HepG2 (cell line): ENCODE results near the gene AFF4. TPM values are rescaled to one million over a fixed set of nuclear protein-coding genes. Genes with fewer than 3 reads are reported as not detected.

Experiments
- ATF1 ChIP-seq: IDR thresholded peaks from 2 replicates; pipeline ENCODE4 v1.6.1; 2016; ENCODE audit warnings: mild to moderate bottlenecking, control low read depth
- ELF4 ChIP-seq: sonication (generic); formaldehyde crosslinking; IDR thresholded peaks from 2 replicates; pipeline ENCODE4 v1.5.0; 2020; ENCODE audit warnings: missing genetic modification reagents, mild to moderate bottlenecking, moderate library complexity, borderline replicate concordance
- GMEB1 ChIP-seq: sonication (generic); formaldehyde crosslinking; IDR thresholded peaks from 2 replicates; pipeline ENCODE4 v1.5.1; 2020; ENCODE audit warnings: missing genetic modification reagents, mild to moderate bottlenecking, borderline replicate concordance
- JUND ChIP-seq: sonication (generic); formaldehyde crosslinking; IDR thresholded peaks from 2 replicates; pipeline ENCODE4 v1.8.0; 2022; ENCODE audit warnings: mild to moderate bottlenecking, missing genetic modification reagents
- KMT2A ChIP-seq: sonication (generic); formaldehyde crosslinking; IDR thresholded peaks from 2 replicates; pipeline ENCODE4 v1.4.0; 2020; ENCODE audit warnings: missing genetic modification reagents
- LCORL ChIP-seq, 2 experiments: fragments of 450-650 bp in 1 of 2; sonication (generic) in 1 of 2; formaldehyde crosslinking in 1 of 2; IDR thresholded peaks; 2 replicates each; pipeline versions ENCODE4 v1.5.0 to v1.6.1; 2017 to 2020; ENCODE audit warnings: antibody characterized with exemption in 1 of 2, missing genetic modification reagents in 1 of 2
- MAF1 ChIP-seq: sonication (generic); formaldehyde crosslinking; IDR thresholded peaks from 2 replicates; pipeline ENCODE4 v1.5.0; 2020; ENCODE audit warnings: missing genetic modification reagents, borderline replicate concordance
- NAIF1 ChIP-seq: sonication (generic); formaldehyde crosslinking; IDR thresholded peaks from 2 replicates; pipeline ENCODE4 v1.5.0; 2020; ENCODE audit warnings: mild to moderate bottlenecking, missing genetic modification reagents, borderline replicate concordance
- NFIC ChIP-seq: IDR thresholded peaks from 2 replicates; pipeline ENCODE4 v1.6.1; 2012; ENCODE audit warnings: mild to moderate bottlenecking, low read length, inconsistent platforms
- POLR2A ChIP-seq, 2 experiments: IDR thresholded peaks; 2 replicates each; pipeline ENCODE4 v1.6.1; 2011; ENCODE audit warnings: low read depth in 2 of 2, low read length in 2 of 2, mild to moderate bottlenecking in 1 of 2, moderate library complexity in 1 of 2; ENCODE audit not compliant: insufficient read depth in 1 of 2
- SALL1 ChIP-seq: sonication (generic); formaldehyde crosslinking; IDR thresholded peaks from 2 replicates; pipeline ENCODE4 v1.8.0; 2022; ENCODE audit warnings: mild to moderate bottlenecking, missing genetic modification reagents
- SKIL ChIP-seq: sonication (generic); formaldehyde crosslinking; IDR thresholded peaks from 2 replicates; pipeline ENCODE4 v1.8.0; 2022; ENCODE audit warnings: missing genetic modification reagents, mild to moderate bottlenecking, moderate library complexity, borderline replicate concordance
- SP2 ChIP-seq: sonication (generic); formaldehyde crosslinking; IDR thresholded peaks from 2 replicates; pipeline ENCODE4 v1.5.1; 2020; ENCODE audit warnings: mild to moderate bottlenecking, missing genetic modification reagents
- TMF1 ChIP-seq: sonication (generic); formaldehyde crosslinking; IDR thresholded peaks from 2 replicates; pipeline ENCODE4 v1.8.1; 2022; ENCODE audit warnings: low read depth, missing genetic modification reagents
- U2AF1 ChIP-seq: fragments of 200-400 bp; formaldehyde crosslinking; optimal IDR thresholded peaks from 2 replicates; pipeline ENCODE3; 2017; ENCODE audit warnings: mild to moderate bottlenecking, low read depth, low read length
- ZNF501 ChIP-seq: sonication (generic); formaldehyde crosslinking; IDR thresholded peaks from 2 replicates; pipeline ENCODE4 v1.5.1; 2020; ENCODE audit warnings: mild to moderate bottlenecking, moderate library complexity, missing genetic modification reagents
- ZNF552 ChIP-seq: sonication (generic); formaldehyde crosslinking; IDR thresholded peaks from 2 replicates; pipeline ENCODE4 v1.9.0; 2022; ENCODE audit warnings: missing genetic modification reagents, mild to moderate bottlenecking, borderline replicate concordance
- ZNF567 ChIP-seq: sonication (generic); formaldehyde crosslinking; IDR thresholded peaks from 2 replicates; pipeline ENCODE4 v1.8.1; 2023; ENCODE audit warnings: mild to moderate bottlenecking, missing genetic modification reagents, borderline replicate concordance
- ZNF574 ChIP-seq: sonication (generic); formaldehyde crosslinking; IDR thresholded peaks from 2 replicates; pipeline ENCODE4 v1.4.0; 2020; ENCODE audit warnings: missing genetic modification reagents
- ZNF605 ChIP-seq: sonication (generic); formaldehyde crosslinking; IDR thresholded peaks from 2 replicates; pipeline ENCODE4 v1.8.0; 2022; ENCODE audit warnings: mild to moderate bottlenecking, missing genetic modification reagents
- ZNF75D ChIP-seq: sonication (generic); formaldehyde crosslinking; IDR thresholded peaks from 2 replicates; pipeline ENCODE4 v1.8.1; 2023; ENCODE audit warnings: missing genetic modification reagents, mild to moderate bottlenecking, borderline replicate concordance
- polyA plus RNA-seq, 8 experiments: library from polyadenylated mRNA; depleted of rRNA in 3 of 8; stranded (reverse) in 7 of 8; unstranded in 1 of 8; fragments of >200 nt; fragmentation: Illumina TruSeq in 4 of 8; extraction: Trizol in 4 of 8; gene quantifications; 2 replicates each; pipeline versions ENCODE4 v1.2.1 to v1.2.3, GENCODE V29; 2011 to 2016; ENCODE audit warnings: low read depth in 4 of 8, missing spikeins in 1 of 8, mixed read lengths in 1 of 8; ENCODE audit not compliant: insufficient read depth in 1 of 8
- total RNA-seq, 5 experiments: library from RNA; depleted of rRNA; stranded (reverse); fragments of >200 nt; fragmentation: Illumina TruSeq; extraction: Trizol; gene quantifications; 2 replicates each; pipeline ENCODE4 v1.2.3, GENCODE V29; 2016; ENCODE audit warnings: low read depth in 1 of 5
- TF ChIP-seq, protein P1 (sequence below): sonication (generic); formaldehyde crosslinking; IDR thresholded peaks from 2 replicates; pipeline ENCODE4 v1.4.0; 2020; ENCODE audit warnings: missing genetic modification reagents

The AFF4 gene
- total and polyA plus RNA-seq, 2 of the 13 experiments (the other 11 are each of a cell fraction or from before 2014, with no cell fraction given): 22.1 to 25.5 TPM

DNA sequence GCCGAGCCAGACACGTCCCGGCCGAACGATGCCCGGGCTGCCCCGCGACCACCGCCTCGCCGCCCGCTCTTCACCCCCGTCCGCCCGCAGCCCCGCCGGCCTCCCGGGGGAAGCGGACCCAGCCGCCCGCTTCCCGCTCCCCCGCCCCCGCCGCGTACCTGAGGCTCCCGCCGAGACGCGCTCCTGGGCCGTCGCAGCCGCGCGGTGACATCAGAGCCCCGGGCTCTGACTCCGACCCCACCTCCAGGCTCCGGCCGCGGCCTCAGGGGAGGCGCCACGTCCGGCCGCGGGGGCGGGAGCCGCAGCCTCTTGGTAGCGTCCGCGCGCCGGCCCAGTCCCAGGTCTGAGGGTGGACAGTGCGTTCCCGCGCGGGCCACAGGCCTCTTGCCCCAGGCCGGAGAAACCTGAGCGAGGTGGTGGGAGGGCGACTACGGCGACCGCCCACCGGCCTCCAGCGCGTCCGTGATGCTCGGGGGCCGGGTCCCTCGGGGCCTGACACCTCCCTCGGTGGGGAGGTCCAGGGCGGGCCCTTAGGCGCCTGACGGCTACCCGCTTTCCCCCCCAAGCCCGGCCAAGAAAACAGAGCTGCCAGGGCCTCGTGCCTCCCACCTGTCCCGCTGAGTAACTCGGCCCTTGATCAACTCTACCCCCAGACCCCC is 132.9 kb downstream of the AFF4 start, which contains the start of gene SHROOM1 (continued):
- no peak for TF ChIP-seq NAIF1 (CRISPR knock-in tag)
- TF ChIP-seq SKIL: no peak; the same call in 1 of the 2 replicates
- peak; percentile 61; the same call in 1 of the 2 replicates for TF ChIP-seq GMEB1 (CRISPR knock-in tag)
- TF ChIP-seq ZNF574 (CRISPR knock-in tag): no peak
- TF ChIP-seq ZNF567: no peak
- no peak for TF ChIP-seq KMT2A
- TF ChIP-seq ZNF75D (CRISPR knock-in tag): no peak
- no peak; the same call in none of the 2 replicates for TF ChIP-seq TMF1 (CRISPR knock-in tag)
- peak; percentile 59; the same call in 1 of the 2 replicates for TF ChIP-seq JUND (CRISPR knock-in tag)
- no peak for TF ChIP-seq U2AF1
- no peak for TF ChIP-seq ELF4 (CRISPR knock-in tag)
- TF ChIP-seq, protein P1, sequence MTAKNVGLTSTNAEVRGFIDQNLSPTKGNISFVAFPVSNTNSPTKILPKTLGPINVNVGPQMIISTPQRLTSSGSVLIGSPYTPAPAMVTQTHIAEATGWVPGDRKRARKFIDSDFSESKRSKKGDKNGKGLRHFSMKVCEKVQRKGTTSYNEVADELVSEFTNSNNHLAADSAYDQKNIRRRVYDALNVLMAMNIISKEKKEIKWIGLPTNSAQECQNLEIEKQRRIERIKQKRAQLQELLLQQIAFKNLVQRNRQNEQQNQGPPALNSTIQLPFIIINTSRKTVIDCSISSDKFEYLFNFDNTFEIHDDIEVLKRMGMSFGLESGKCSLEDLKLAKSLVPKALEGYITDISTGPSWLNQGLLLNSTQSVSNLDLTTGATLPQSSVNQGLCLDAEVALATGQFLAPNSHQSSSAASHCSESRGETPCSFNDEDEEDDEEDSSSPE (CRISPR knock-in tag): peak; percentile 82
- peak; percentile 53 for TF ChIP-seq ZNF501
- no peak; the same call in 1 of the 2 replicates for TF ChIP-seq MAF1 (CRISPR knock-in tag)
- no peak for TF ChIP-seq LCORL (IDR thresholded peaks at IDR 0.05)
- peak; percentile 51; the same call in 1 of the 2 replicates for TF ChIP-seq LCORL (CRISPR knock-in tag; IDR thresholded peaks at IDR 0.05)
- no peak for TF ChIP-seq NFIC
- TF ChIP-seq ATF1 (CRISPR knock-in tag): no peak
- peak; percentile 77 for TF ChIP-seq SALL1 (CRISPR knock-in tag)
- peak; percentile 11; the same call in 1 of the 2 replicates for TF ChIP-seq SP2
- peak in 1 of 2 experiments; percentile 66; a peak in 2 of 4 replicates for TF ChIP-seq POLR2A (IDR thresholded peaks at IDR 0.05; ENCODE audit: insufficient read depth in 1 of 2, low read depth in 2 of 2, low read length in 2 of 2)
- TF ChIP-seq ZNF552 (CRISPR knock-in tag): no peak; the same call in 1 of the 2 replicates
- TF ChIP-seq ZNF605 (CRISPR knock-in tag): no peak
